Lower lobe of right lung (tissue), 2 donors: ENCODE results near the gene AUTS2. TPM values are rescaled to one million over a fixed set of nuclear protein-coding genes. Genes with fewer than 3 reads are reported as not detected.

Experiments used
- ATAC-seq, 2 donors: fragments of 200-7000 bp; cut with Tn5 transposase; one replicate each; pipeline ENCODE4 v1.9.1; 2020 to 2022; ENCODE audit warnings: mild to moderate bottlenecking in 2 of 2, moderate library complexity in 2 of 2
- DNase-seq: peaks from one replicate; pipeline ENCODE4 v3.0.0-alpha.2; 2020
- H3K27ac ChIP-seq: fragments of 200-600 bp; one replicate; pipeline ENCODE4 v1.8.0; 2022
- H3K27me3 ChIP-seq: fragments of 200-600 bp; one replicate; pipeline ENCODE4 v1.8.0; 2022; ENCODE audit warnings: low read depth
- H3K36me3 ChIP-seq: fragments of 200-600 bp; one replicate; pipeline ENCODE4 v1.8.0; 2022; ENCODE audit warnings: mild to moderate bottlenecking
- H3K4me1 ChIP-seq: fragments of 200-600 bp; one replicate; pipeline ENCODE4 v1.8.0; 2022
- H3K4me3 ChIP-seq: fragments of 200-600 bp; one replicate; pipeline ENCODE4 v1.8.0; 2022; ENCODE audit warnings: mild to moderate bottlenecking
- H3K9me3 ChIP-seq: fragments of 200-600 bp; one replicate; pipeline ENCODE4 v1.8.0; 2022
- intact Hi-C: fragments of 100-400 bp; cut with DNase I; formaldehyde crosslinking; loops from one replicate; pipeline ENCODE4 v1.11.0; 2022
- total RNA-seq: library from RNA; stranded (reverse); fragmentation: NEBNext Ultra II Directional; extraction: Animal tissue kit (Norgen Biotek cat#: 25700); gene quantifications from one replicate; pipeline ENCODE4 v1.2.1, GENCODE V29; 2021
- TF ChIP-seq, protein P1 (sequence below): fragments of 200-600 bp; IDR thresholded peaks from one replicate; pipeline ENCODE4 v1.8.0; 2022; ENCODE audit warnings: antibody characterized with exemption, mild to moderate bottlenecking
- donor health status: DM: no; HTN: yes; CAD: no; lungs with severe emphysema.

Gene AUTS2
- total RNA-seq, 1 donor from 2014 or later, result 45.7 TPM

DNA sequence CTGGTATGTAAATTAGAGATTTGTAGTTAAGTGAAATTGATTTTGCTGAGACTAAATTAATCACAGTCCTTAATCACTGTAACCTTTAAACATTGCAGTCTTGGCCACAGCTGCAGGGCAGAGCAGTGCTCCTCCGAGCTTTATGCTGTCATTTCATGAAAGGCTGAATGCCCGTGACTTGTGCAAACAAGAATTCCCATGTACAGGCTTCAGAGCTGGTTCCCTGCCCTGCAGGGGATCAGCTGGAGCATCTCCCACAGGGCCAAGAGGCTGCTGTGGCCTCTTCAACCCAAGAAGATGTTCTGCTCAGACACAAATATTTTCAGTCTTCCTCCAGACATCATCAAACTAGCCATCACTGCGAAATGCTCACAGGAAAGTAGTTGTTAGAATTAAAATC is 419.1 kb downstream of the AUTS2 start:
- TF ChIP-seq, protein P1, sequence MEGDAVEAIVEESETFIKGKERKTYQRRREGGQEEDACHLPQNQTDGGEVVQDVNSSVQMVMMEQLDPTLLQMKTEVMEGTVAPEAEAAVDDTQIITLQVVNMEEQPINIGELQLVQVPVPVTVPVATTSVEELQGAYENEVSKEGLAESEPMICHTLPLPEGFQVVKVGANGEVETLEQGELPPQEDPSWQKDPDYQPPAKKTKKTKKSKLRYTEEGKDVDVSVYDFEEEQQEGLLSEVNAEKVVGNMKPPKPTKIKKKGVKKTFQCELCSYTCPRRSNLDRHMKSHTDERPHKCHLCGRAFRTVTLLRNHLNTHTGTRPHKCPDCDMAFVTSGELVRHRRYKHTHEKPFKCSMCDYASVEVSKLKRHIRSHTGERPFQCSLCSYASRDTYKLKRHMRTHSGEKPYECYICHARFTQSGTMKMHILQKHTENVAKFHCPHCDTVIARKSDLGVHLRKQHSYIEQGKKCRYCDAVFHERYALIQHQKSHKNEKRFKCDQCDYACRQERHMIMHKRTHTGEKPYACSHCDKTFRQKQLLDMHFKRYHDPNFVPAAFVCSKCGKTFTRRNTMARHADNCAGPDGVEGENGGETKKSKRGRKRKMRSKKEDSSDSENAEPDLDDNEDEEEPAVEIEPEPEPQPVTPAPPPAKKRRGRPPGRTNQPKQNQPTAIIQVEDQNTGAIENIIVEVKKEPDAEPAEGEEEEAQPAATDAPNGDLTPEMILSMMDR, result no peak
- ATAC-seq (no peak), DNase-seq (no peak)
- H3K4me3 ChIP-seq, result no peak overlapping the region
- H3K27ac ChIP-seq, result no peak overlapping the region
- intact Hi-C loops, result no loop called here
- H3K36me3 ChIP-seq, result no peaks in the 10 kb centered on the region
- H3K9me3 ChIP-seq, result no peaks in the 10 kb centered on the region
- no peaks in the 10 kb centered on the region for H3K27me3 ChIP-seq
- H3K4me1 ChIP-seq, result no peaks in the 10 kb centered on the region

DNA sequence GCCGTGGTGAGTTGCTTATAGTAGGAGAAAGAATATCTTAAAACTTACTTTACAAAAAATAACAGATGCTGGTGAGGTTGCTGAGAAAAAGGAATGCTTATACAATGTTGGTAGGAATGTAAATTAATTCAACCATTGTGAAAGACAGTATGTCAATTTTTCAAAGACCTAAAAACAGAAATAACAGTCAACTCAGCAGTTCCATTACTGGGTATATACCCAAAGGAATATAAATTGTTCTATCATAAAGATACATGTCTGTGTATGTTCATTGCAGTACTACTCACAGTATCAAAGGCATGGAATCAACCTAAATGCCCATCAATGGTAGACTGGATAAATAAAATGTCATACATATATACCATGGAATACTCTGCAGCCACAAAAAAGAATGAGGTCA is 420.4 kb downstream of the AUTS2 start:
- H3K36me3 ChIP-seq, result no peaks in the 10 kb centered on the region
- H3K27me3 ChIP-seq, result no peaks in the 10 kb centered on the region
- H3K27ac ChIP-seq, result no peak overlapping the region
- no peaks in the 10 kb centered on the region for H3K9me3 ChIP-seq
- intact Hi-C loops, result no loop called here
- no peak overlapping the region for H3K4me3 ChIP-seq
- DNase-seq, result no peak
- H3K4me1 ChIP-seq, result no peaks in the 10 kb centered on the region
- TF ChIP-seq, protein P1, result no peak
- no peak for ATAC-seq

DNA sequence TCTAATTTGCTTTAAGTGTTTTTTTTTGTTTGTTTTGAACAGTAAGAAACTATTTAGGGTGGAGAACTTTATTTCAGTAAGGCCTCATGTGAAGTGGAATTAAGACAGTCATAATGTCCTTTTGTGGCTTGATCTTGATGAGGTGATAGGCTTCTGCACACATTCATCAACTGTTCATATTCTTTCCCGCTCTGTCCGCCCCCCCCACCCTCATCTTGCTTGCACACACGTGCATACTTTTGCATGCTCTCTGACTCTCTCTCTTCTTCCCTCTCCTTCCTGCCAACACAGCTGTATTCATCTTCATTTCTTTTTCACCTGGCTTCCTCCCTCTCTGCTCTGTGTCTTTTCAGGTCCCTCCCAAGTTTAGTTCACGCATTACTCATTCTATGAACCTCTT is 429.6 kb downstream of the AUTS2 start:
- H3K27ac ChIP-seq, result no peak overlapping the region
- no peaks in the 10 kb centered on the region for H3K27me3 ChIP-seq
- intact Hi-C loops, result no loop called here
- H3K4me1 ChIP-seq, result no peaks in the 10 kb centered on the region
- DNase-seq, result no peak
- ATAC-seq, result peak in 1 of 2 donors; percentile 48
- no peaks in the 10 kb centered on the region for H3K36me3 ChIP-seq
- no peaks in the 10 kb centered on the region for H3K9me3 ChIP-seq
- TF ChIP-seq, protein P1, result no peak
- no peak overlapping the region for H3K4me3 ChIP-seq

DNA sequence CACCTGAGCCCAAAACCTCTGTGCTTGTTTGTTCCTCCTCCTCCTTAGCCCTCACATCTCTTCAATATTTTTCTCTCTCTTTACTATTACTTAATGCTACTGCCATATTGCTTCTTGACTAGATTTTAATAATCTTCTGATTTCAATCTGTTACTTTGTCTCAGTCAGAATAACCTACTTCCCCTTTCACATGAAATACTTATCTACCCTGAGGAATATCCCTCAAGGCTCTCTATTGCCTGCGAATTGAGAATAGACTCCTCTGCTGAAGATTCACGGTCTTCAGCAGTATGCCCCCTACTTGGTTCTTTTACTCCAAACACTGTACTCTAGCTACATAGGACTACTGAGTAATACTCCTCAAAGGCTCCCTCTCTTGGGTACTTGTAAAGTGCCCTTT is 430.3 kb downstream of the AUTS2 start:
- ATAC-seq, result peak in 1 of 2 donors; percentile 44

DNA sequence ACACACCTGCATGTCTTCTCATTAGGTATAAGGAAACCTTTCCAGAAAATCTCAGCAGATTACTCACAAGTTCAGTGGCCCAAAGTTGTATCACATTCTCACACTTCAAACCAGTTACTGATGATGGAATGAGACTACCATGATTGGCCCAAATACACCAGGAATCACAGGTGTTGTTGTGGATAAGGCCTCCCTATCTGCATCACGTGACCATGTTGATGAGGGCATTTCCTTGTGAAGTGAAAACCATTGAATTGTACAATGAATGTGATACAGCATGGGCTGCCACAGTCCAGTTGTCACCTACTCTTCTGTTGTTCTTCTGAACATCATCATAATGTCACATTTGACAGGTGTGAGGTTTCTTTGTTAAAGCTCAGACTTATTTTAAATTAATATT is 431.7 kb downstream of the AUTS2 start:
- DNase-seq, result no peak
- H3K4me3 ChIP-seq, result no peak overlapping the region
- H3K27ac ChIP-seq, result no peak overlapping the region
- TF ChIP-seq, protein P1, result no peak
- intact Hi-C loops, result no loop called here
- no peaks in the 10 kb centered on the region for H3K4me1 ChIP-seq
- no peak for ATAC-seq
- no peaks in the 10 kb centered on the region for H3K27me3 ChIP-seq
- H3K36me3 ChIP-seq, result no peaks in the 10 kb centered on the region
- H3K9me3 ChIP-seq, result no peaks in the 10 kb centered on the region

More for the DNA sequence above, 430.3 kb downstream of the AUTS2 start:
- H3K9me3 ChIP-seq, result no peaks in the 10 kb centered on the region
- H3K27me3 ChIP-seq, result no peaks in the 10 kb centered on the region
- no peak overlapping the region for H3K4me3 ChIP-seq
- TF ChIP-seq, protein P1, result no peak
- no peak for DNase-seq
- intact Hi-C loops, result no loop called here
- H3K36me3 ChIP-seq, result no peaks in the 10 kb centered on the region
- H3K27ac ChIP-seq, result no peak overlapping the region
- H3K4me1 ChIP-seq, result no peaks in the 10 kb centered on the region

DNA sequence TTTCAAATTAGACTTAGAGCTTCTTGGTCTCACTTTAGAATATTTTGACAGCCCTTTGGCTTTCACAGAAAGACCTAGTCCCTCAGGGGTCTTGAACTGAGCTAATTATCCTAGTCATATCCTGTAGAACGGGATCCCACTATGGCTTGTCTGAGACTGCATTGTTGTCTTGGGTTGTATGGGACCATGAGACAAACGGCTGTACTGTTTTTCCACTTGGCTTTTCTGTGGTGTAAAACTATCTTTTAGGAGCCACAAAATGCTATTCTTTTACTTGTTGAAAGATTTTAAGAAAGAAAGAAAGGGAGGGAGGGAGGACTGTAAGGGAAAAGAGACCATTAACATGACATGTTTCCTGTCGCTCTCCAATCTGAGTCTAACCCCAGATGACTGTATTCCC is 432.5 kb downstream of the AUTS2 start:
- H3K4me3 ChIP-seq, result no peak overlapping the region
- no peak overlapping the region for H3K27ac ChIP-seq
- no peaks in the 10 kb centered on the region for H3K27me3 ChIP-seq
- TF ChIP-seq, protein P1, result no peak
- intact Hi-C loops, result no loop called here
- ATAC-seq (no peak), DNase-seq (no peak)
- H3K4me1 ChIP-seq, result no peaks in the 10 kb centered on the region
- no peaks in the 10 kb centered on the region for H3K9me3 ChIP-seq
- H3K36me3 ChIP-seq, result no peaks in the 10 kb centered on the region
